ENCODE results near the gene MXI1.

The MXI1 gene

DNA sequence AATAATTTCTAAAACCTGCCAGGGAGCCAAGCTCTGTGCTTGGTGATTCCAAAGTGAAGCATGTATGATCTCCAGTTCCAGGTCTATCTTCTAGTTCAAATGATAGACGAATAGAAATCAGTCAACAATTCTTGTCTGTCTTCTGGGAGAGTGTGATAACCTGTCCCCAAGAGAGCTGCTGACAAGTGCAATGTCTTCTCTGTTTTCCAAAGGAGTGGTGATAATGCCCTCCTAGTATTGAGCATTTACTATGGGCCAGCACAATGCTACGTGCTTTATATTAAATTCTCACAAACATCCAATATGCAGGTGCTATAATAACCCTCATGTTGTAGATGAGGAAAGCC, 10.2 kb downstream of the MXI1 start:
- Mint-ChIP-seq H3K27ac (no peak overlapping the region), H3K36me3 (no peaks in the 10 kb centered on the region), H3K27me3 (peaks cover 5% of the 10 kb centered on the region), H3K4me1 (ENCODE audit: low read depth) (peaks cover 18% of the 10 kb centered on the region), H3K9me3 (ENCODE audit: low read depth) (no peaks in the 10 kb centered on the region), H3K4me3 (no peak overlapping the region)

DNA sequence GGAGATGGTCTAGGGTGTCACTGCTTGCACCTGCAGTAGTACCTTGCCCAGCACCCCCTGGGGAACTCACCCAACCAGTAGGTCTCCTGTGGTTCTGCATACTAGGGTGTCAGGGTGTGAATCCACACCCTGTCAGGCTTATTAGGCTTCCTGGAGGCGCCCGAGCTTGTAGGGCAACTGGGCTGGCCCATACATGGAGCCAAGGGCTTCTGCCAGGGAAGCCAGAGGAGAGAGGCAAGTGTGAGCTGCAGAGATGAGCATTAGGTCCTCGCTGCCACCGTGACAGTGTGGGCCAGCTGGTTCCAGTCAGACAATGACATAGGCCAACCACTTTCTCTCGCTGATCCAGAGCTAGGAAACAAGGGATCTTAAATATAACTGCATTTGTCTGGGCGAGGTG, 11.2 kb downstream of the MXI1 start:
- no peak overlapping the region for H3K4me3 Mint-ChIP-seq
- no peaks in the 10 kb centered on the region for H3K36me3 Mint-ChIP-seq
- no peak overlapping the region for H3K27ac Mint-ChIP-seq
- peaks cover 19% of the 10 kb centered on the region for H3K4me1 Mint-ChIP-seq (ENCODE audit: low read depth)
- no peaks in the 10 kb centered on the region for H3K9me3 Mint-ChIP-seq (ENCODE audit: low read depth)
- peaks cover 5% of the 10 kb centered on the region for H3K27me3 Mint-ChIP-seq

DNA sequence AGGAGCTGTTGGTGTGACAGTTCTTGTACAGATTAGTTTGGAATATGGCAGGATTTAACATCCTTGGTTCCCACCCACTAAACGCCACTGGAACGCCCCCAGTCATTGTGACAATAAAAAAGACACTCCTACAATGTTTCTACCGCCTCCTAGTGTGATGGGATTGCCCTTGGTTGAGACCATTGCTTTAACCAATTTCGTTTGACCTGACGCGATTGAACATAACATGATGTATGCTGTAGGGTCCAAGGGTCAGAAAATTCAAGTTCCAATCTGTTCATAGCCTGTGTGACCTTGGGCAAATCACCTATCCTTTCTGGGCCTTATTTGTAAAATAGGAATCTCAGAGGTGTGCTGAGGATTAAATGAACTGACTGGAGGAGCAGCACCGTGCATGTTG, 12.5 kb downstream of the MXI1 start:
- Mint-ChIP-seq H3K4me1 (ENCODE audit: low read depth) (peaks cover 19% of the 10 kb centered on the region), H3K27ac (no peak overlapping the region), H3K4me3 (no peak overlapping the region), H3K36me3 (no peaks in the 10 kb centered on the region), H3K9me3 (ENCODE audit: low read depth) (no peaks in the 10 kb centered on the region), H3K27me3 (peaks cover 5% of the 10 kb centered on the region)

DNA sequence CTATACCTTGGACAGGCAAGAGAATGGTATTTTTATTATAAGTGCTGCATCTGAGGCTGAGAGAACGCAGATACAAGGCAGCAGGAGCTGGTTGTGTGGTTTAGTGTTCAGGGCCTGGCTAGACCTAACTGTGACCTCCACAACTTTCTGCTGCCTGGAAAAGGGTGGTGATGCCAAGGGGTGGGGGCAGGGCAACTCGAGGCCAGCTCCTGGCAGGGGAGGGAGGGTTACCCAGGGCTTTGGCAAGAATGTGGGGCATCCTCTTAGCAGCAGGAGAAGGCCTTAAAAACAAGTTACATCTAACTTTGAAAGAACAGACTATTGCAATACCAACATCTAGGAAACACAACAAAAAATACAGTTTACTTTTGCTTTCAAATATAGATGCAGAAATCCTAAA, 13.0 kb downstream of the MXI1 start:
- Mint-ChIP-seq H3K36me3 (no peaks in the 10 kb centered on the region), H3K4me1 (ENCODE audit: low read depth) (peaks cover 24% of the 10 kb centered on the region), H3K9me3 (ENCODE audit: low read depth) (no peaks in the 10 kb centered on the region), H3K27me3 (peaks cover 5% of the 10 kb centered on the region), H3K4me3 (no peak overlapping the region), H3K27ac (no peak overlapping the region)

DNA sequence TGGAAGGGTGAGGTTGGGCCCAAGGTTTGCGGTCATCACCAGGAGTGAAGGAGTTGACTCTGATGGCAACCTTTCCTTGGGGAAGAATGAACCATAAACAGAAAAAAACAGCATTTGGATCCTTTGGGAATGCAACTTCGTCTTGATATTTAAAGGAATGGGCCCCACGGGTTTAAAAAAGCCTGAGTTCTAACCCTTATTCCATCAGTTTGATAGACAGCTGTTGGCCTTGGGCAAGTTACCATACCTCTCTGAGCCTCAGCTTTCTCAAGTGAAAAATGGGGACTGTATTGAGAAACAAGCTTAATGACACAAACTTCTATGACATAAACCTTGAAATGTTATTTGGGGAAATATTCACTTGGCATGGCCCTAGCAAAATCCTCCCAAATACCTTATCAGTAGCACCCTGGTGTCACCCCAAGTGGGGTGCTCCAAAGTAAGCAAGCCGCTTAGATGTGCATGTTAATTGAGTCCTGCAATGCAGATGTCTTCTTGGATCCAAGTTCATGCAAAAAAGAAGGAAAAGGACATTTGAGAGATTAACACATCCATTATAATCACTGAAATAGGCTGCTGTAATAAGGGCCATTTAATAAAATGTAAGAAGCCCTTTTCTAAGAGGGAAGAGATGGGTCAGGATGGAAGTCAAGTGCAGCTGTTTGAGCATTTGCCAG, 13.8 kb downstream of the MXI1 start:
- Mint-ChIP-seq H3K27me3 (peaks cover 5% of the 10 kb centered on the region), H3K27ac (peak overlapping the region; percentile 81), H3K4me3 (peak overlapping the region; percentile 86), H3K4me1 (ENCODE audit: low read depth) (peaks cover 26% of the 10 kb centered on the region), H3K9me3 (ENCODE audit: low read depth) (no peaks in the 10 kb centered on the region), H3K36me3 (no peaks in the 10 kb centered on the region)

DNA sequence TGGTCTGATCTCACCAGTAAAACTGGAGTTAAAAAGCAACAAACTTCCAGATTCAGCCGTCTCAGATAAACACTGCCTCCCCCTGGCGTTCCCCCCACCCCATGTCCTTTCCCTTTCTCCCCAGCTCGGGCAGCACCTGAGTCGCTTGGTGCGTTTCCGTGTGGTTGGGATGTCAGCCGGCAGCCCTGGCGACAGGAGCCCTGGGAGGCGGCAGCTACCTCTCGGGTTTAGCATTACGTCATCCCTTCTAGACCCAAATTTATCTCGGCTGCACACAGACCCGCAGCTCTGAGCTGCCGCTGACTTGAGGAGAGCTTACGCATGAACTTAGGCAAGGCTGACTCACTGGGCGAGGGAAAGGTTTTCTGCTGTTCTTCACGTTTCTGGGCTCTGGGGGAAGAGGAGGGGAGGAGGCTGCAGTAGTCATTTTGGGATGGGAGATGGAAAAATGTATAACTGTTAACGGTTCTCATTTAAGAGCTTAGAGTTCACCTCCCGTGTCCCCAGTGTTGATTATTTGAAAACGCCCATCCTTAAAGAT, 14.4 kb downstream of the MXI1 start:
- peaks cover 26% of the 10 kb centered on the region for H3K4me1 Mint-ChIP-seq (ENCODE audit: low read depth)
- H3K9me3 Mint-ChIP-seq (ENCODE audit: low read depth), result no peaks in the 10 kb centered on the region
- peak overlapping the region; percentile 86 for H3K4me3 Mint-ChIP-seq
- peak overlapping the region; percentile 81 for H3K27ac Mint-ChIP-seq
- H3K36me3 Mint-ChIP-seq, result no peaks in the 10 kb centered on the region
- H3K27me3 Mint-ChIP-seq, result peaks cover 5% of the 10 kb centered on the region

DNA sequence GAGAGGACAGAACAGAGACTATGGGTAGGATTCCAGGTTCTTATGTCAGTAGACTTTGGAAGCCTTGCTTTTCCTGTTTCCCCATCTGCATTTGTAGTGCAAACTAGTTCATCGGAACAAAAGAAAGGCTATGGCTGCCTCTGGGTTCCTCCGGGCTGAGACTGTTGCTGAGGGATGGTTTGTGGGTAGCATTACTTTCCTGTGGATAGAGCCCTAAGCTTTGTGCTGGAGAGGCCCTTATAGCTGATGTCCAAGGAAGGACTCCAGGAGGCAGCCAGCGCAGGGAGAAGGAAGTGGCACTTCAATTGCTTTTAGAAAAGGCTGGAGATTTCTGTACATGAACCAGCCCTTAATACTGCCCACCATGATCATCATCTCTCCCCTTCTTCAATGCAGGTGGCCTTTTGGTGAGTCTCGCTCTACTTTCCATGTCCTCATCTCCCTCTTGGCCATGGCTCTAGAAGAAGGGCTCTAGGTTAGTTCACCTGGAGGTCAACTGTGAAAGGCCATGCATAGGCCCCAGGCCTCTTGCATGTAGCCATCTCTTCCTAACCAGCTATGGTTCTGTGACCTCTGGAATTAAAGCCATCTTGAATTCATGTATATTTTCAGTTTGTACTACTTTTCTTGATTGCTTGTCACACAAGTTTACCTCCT, 15.4 kb downstream of the MXI1 start:
- H3K4me3 Mint-ChIP-seq, result peak overlapping the region; percentile 86
- H3K9me3 Mint-ChIP-seq (ENCODE audit: low read depth), result no peaks in the 10 kb centered on the region
- H3K27ac Mint-ChIP-seq, result no peak overlapping the region
- no peaks in the 10 kb centered on the region for H3K36me3 Mint-ChIP-seq
- peaks cover 30% of the 10 kb centered on the region for H3K4me1 Mint-ChIP-seq (ENCODE audit: low read depth)
- H3K27me3 Mint-ChIP-seq, result no peaks in the 10 kb centered on the region

DNA sequence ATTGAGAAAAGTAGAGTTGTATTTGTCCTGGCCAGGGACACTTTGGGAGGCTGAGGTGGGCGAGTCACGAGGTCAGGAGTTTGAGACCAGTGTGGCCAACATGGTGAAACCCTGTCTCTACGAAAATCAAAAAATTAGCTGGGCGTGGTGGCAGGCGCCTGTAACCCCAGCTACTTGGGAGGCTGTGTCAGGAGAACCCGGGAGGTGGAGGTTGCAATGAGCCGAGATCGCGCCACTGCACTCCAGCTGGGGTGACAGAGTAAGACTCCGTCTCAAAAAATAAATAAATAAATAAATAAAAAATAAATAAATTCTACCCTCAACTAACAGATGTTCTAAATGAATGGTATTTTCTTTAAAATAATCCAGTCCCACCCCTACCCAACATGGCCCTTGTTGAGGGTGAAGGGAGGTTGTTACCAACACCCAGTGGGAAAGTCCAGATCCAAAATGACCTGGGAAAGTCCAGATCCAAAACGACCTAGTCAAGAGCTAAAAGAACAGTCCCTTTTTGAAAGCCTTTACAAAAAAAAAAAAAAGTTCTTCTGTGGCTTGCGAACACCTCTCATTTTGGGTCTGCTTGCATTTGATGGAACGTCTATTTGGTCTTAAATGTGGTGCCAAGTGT, 16.0 kb downstream of the MXI1 start:
- H3K36me3 Mint-ChIP-seq, result no peaks in the 10 kb centered on the region
- no peak overlapping the region for H3K4me3 Mint-ChIP-seq
- H3K27me3 Mint-ChIP-seq, result no peaks in the 10 kb centered on the region
- no peaks in the 10 kb centered on the region for H3K9me3 Mint-ChIP-seq (ENCODE audit: low read depth)
- H3K27ac Mint-ChIP-seq, result no peak overlapping the region
- peaks cover 31% of the 10 kb centered on the region for H3K4me1 Mint-ChIP-seq (ENCODE audit: low read depth)

DNA sequence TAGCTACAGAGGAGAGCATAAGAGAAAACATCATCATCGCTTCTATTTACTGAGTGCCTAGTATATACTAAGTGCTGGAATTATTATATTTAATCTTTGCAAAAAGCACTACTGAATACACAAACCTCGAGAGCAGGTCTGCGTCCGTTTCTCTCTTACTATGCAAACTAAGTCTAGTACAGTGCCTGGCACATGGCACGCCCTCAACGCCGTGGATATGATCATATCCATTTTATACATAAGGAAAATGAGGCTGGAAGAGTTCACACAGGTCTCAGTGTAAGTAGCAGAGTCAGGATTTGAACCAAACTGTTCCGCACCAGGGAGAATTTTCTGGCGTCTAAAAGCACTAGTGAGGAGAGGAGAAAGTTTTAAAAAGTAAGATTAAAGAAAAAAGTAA, 17.6 kb downstream of the MXI1 start:
- H3K9me3 Mint-ChIP-seq (ENCODE audit: low read depth), result no peaks in the 10 kb centered on the region
- peaks cover 31% of the 10 kb centered on the region for H3K4me1 Mint-ChIP-seq (ENCODE audit: low read depth)
- H3K27me3 Mint-ChIP-seq, result no peaks in the 10 kb centered on the region
- H3K27ac Mint-ChIP-seq, result peak overlapping the region; percentile 89
- H3K36me3 Mint-ChIP-seq, result peaks cover 3% of the 10 kb centered on the region
- H3K4me3 Mint-ChIP-seq, result peak overlapping the region; percentile 89

DNA sequence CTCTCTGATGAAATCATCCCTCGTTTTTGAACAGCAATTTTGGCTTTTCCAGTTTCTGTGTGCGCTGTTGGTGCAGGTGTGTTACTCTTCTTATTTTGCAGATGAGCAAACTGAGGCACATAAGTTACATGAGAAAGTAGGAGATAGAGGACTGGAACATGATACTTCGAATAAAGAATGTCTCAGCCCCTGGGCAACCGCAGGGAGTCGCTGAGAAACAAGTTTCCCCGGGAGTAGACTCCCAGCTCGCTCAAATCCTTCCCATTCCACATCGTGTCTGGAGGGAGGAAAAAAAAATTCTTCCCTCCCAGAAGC, 18.0 kb downstream of the MXI1 start:
- H3K4me3 Mint-ChIP-seq, result peak overlapping the region; percentile 89
- peaks cover 33% of the 10 kb centered on the region for H3K4me1 Mint-ChIP-seq (ENCODE audit: low read depth)
- no peaks in the 10 kb centered on the region for H3K27me3 Mint-ChIP-seq
- no peaks in the 10 kb centered on the region for H3K9me3 Mint-ChIP-seq (ENCODE audit: low read depth)
- peak overlapping the region; percentile 89 for H3K27ac Mint-ChIP-seq
- peaks cover 6% of the 10 kb centered on the region for H3K36me3 Mint-ChIP-seq

DNA sequence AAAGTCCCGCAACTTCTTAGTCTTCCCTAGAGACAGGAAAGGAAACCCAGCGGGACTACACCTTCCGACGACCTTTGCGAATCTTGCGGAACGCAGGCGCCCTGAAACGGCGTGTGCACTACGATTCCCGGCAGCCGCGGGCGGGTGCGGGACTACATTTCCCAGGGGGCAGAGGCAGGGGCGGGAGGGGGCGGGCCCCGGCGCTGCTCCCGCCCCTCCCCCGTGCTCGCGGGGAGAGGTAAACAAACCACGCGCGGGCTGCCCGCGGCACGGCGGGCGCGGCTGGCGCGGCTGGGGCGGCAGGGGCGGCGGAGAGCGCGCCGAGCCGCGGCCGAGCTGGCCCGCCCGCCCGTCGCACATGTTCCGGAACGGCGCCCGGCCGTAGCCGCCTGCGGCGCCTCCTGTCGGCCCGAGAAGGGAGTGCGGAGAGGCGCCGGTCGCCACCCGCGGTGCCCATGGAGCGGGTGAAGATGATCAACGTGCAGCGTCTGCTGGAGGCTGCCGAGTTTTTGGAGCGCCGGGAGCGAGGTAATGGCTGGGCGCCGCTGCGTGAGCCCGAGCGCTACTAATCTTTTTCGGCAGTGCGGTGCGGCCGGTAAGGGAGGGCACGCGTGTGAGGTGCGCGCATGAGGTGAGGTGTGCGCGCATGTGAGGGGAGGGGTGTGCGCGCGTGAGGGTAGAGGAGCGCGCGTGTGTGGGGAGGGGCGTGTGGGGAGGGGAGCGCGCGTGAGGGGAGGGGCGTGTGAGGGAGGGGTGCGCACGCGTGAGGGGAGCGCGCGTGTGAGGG, 18.5 kb downstream of the MXI1 start:
- Mint-ChIP-seq H3K4me1 (ENCODE audit: low read depth) (peaks cover 33% of the 10 kb centered on the region), H3K27me3 (no peaks in the 10 kb centered on the region), H3K9me3 (ENCODE audit: low read depth) (no peaks in the 10 kb centered on the region)

DNA sequence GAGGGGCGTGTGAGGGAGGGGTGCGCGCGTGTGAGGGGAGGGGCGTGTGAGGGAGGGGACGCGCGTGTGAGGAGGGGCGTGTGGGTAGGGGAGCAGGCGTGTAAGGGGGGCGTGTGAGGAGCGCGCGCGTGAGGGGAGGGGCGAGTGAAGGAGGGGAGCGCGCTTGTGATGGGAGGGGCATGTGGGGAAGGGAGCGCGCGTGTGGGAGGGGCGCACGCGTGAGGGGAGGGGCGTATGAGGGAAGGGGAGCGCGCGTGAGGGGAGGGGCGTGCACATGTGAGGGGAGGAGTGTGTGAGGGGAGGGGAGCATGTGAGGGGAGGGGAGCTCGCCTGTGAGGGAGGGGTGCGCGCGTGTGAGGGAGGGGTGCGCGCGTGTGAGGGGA, 19.1 kb downstream of the MXI1 start:
- Mint-ChIP-seq H3K4me1 (ENCODE audit: low read depth) (peaks cover 31% of the 10 kb centered on the region), H3K27me3 (no peaks in the 10 kb centered on the region), H3K27ac (peak overlapping the region; percentile 98), H3K36me3 (peaks cover 6% of the 10 kb centered on the region), H3K4me3 (peak overlapping the region; percentile 93), H3K9me3 (ENCODE audit: low read depth) (no peaks in the 10 kb centered on the region)

More for the DNA sequence above, 18.5 kb downstream of the MXI1 start:
- Mint-ChIP-seq H3K27ac (peak overlapping the region; percentile 98), H3K4me3 (peak overlapping the region; percentile 93), H3K36me3 (peaks cover 6% of the 10 kb centered on the region)

DNA sequence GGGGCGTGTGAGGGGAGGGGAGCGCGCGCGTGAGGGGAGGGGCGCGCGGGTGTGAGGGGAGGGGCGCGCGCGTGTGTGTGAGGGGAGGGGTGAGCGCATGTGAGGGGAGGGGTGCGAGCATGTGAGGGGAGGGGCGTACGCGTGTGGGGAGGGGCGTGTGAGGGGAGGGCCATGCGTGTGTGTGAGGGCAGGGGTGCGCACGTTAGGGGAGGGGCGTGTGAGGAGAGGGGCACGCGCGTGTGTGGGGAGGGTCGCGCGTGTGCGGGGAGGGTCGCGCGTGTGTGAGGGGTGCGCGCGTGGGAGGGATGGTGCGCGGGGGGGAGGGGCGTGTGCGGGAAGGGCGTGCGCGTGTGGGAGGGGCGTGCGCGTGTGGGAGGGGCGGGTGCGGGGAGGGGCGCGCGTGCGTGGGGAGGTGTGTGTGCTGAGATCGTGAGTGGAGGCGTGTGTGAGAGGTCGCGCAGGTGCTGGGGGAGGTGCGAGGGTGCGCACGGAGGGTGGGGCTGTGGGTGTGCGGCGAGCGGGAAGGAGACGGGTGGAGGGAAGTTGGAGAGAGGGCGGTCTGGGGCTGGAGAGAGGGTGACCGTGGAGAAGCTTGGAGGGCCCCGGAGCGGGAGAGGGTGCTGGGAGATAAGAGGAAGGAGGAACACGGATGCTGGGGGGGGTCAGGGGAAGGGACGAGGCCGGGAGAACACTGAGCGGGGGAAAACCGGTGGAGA, 19.7 kb downstream of the MXI1 start:
- Mint-ChIP-seq H3K4me3 (peak overlapping the region; percentile 93), H3K4me1 (ENCODE audit: low read depth) (peaks cover 26% of the 10 kb centered on the region), H3K27me3 (no peaks in the 10 kb centered on the region), H3K9me3 (ENCODE audit: low read depth) (no peaks in the 10 kb centered on the region), H3K36me3 (peaks cover 9% of the 10 kb centered on the region), H3K27ac (peak overlapping the region; percentile 98)

DNA sequence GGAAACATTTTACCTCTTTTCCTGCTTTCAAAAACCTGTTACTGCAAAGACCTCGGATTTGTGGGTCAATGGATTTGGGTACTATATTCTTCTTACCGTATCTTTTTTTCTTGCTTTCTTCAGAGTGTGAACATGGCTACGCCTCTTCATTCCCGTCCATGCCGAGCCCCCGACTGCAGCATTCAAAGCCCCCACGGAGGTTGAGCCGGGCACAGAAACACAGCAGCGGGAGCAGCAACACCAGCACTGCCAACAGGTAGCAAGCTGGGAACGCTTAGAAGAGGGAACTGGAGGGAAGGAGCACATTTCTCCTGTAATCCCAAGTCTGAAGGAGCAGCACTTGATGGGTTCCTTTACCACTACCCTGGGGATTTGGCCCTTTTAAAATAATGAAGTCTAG, 20.7 kb downstream of the MXI1 start:
- Mint-ChIP-seq H3K36me3 (peaks cover 14% of the 10 kb centered on the region), H3K27ac (no peak overlapping the region), H3K27me3 (no peaks in the 10 kb centered on the region), H3K4me1 (ENCODE audit: low read depth) (peaks cover 18% of the 10 kb centered on the region), H3K4me3 (peak overlapping the region; percentile 93), H3K9me3 (ENCODE audit: low read depth) (no peaks in the 10 kb centered on the region)

Data from activated naive CD8-positive, alpha-beta T cell (primary cell).